Activated naive CD4-positive, alpha-beta T cell treated with anti-CD3 and anti-CD28 coated beads, Interleukin-2, amount 10 ng/mL, durations not matched to agents 7 days and 5 days (primary cell): Measurements from ENCODE around the gene CCR5.

Source experiments
- CTCF ChIA-PET: fragments of 350-600 bp; sonication (Branson Sonifier 250); formaldehyde crosslinking; loops from one replicate; lab custom pipeline; 2021; ENCODE audit warnings: antibody characterized with exemption; lab: Charles Lee
- DNase-seq: peaks from one replicate; pipeline ENCODE4 v3.0.0-alpha.2; 2020
- H3K27ac Mint-ChIP-seq: one replicate; pipeline ENCODE4 v1.8.0; 2021; ENCODE audit warnings: mild to moderate bottlenecking, moderate library complexity, mixed read lengths
- H3K27me3 Mint-ChIP-seq: one replicate; pipeline ENCODE4 v1.8.0; 2021; ENCODE audit warnings: mild to moderate bottlenecking, mixed read lengths
- H3K36me3 Mint-ChIP-seq: one replicate; pipeline ENCODE4 v1.8.0; 2021; ENCODE audit warnings: mixed read lengths
- H3K4me1 Mint-ChIP-seq: one replicate; pipeline ENCODE4 v1.8.0; 2021; ENCODE audit warnings: mixed read lengths
- H3K4me3 Mint-ChIP-seq: one replicate; pipeline ENCODE4 v1.8.0; 2021; ENCODE audit warnings: mild to moderate bottlenecking, moderate library complexity, mixed read lengths
- H3K9me3 Mint-ChIP-seq: one replicate; pipeline ENCODE4 v1.8.0; 2021; ENCODE audit warnings: mixed read lengths

The CCR5 gene

DNA sequence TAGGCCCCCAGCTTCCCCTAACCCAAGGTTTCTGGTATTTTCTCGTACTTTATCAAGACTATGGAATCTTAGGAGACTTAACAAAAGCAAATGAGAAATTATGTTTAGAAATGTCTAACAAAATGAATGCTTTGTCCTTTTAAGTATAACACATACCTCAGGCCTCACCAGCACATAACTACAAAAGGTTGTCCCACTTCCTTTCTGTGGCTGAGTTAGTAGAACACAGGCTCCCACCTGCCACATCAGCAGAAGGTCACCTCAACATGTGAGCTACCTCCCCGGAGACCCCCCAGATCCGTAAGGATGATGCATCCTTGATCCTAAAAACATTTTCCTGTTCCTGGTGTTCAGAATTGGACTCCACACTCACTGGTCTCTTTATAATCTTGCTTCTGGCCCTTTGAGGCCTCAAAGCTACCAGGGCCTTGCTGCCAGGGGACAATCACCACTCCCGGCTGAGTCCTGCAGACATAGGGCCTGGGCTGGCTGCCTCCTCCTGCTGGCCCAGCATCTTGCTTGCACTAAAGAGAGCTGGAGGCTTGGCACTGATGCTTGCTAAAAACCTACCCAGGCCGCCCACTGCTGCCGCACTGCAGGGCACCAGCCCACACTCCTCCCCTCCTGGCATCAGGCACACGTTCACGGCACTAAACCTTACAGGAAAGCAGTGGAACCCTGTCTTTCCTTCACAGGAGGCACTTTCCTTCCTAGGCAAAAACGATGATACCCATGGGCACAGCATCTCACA is 39.2 kb downstream of the CCR5 start:
- Mint-ChIP-seq H3K27ac (no peak overlapping the region), H3K9me3 (no peaks in the 10 kb centered on the region), H3K36me3 (peaks cover 21% of the 10 kb centered on the region), H3K27me3 (peaks cover 17% of the 10 kb centered on the region), H3K4me1 (peaks cover 48% of the 10 kb centered on the region), H3K4me3 (no peak overlapping the region)
- CTCF ChIA-PET, result no interaction called here
- DNase-seq, result no peak

GRCh38 chr3:46410669-46411068 is 39.9 kb downstream of the CCR5 start:
- H3K9me3 Mint-ChIP-seq, result no peaks in the 10 kb centered on the region
- peaks cover 12% of the 10 kb centered on the region for H3K27me3 Mint-ChIP-seq
- no peak overlapping the region for H3K4me3 Mint-ChIP-seq
- DNase-seq, result no peak
- CTCF ChIA-PET, result no interaction called here
- H3K27ac Mint-ChIP-seq, result no peak overlapping the region
- peaks cover 21% of the 10 kb centered on the region for H3K36me3 Mint-ChIP-seq
- peaks cover 43% of the 10 kb centered on the region for H3K4me1 Mint-ChIP-seq

- no peak overlapping the region for H3K4me3 Mint-ChIP-seq
- H3K9me3 Mint-ChIP-seq, result no peaks in the 10 kb centered on the region
- DNase-seq, result no peak
- H3K27ac Mint-ChIP-seq, result no peak overlapping the region
- H3K27me3 Mint-ChIP-seq, result peaks cover 9% of the 10 kb centered on the region
- CTCF ChIA-PET, result interaction anchor here (0.6 to 1.1 kb wide), 2 partner anchors 10 to 910 kb away, joined by 3 to 4 read pairs; no protein-coding TSS in a partner anchor
- H3K4me1 Mint-ChIP-seq, result peaks cover 43% of the 10 kb centered on the region
- peaks cover 21% of the 10 kb centered on the region for H3K36me3 Mint-ChIP-seq
Measured at GRCh38 chr3:46411271-46411670, 40.5 kb downstream of the CCR5 start.

GRCh38 chr3:46412786-46413298 is 42.1 kb downstream of the CCR5 start:
- Mint-ChIP-seq H3K27me3 (peaks cover 3% of the 10 kb centered on the region), H3K4me1 (peaks cover 31% of the 10 kb centered on the region), H3K36me3 (peaks cover 16% of the 10 kb centered on the region), H3K9me3 (no peaks in the 10 kb centered on the region), H3K4me3 (no peak overlapping the region), H3K27ac (no peak overlapping the region)
- CTCF ChIA-PET, result interaction anchor here (0.7 kb wide), 1 partner anchor 27 kb away, joined by 3 read pairs; no protein-coding TSS in a partner anchor
- DNase-seq, result no peak

- CTCF ChIA-PET, result interaction anchor here (1.3 kb wide), 1 partner anchor 36 kb away, joined by 5 read pairs; no protein-coding TSS in a partner anchor
- Mint-ChIP-seq H3K36me3 (peaks cover 7% of the 10 kb centered on the region), H3K27ac (no peak overlapping the region), H3K27me3 (peaks cover 3% of the 10 kb centered on the region), H3K9me3 (no peaks in the 10 kb centered on the region), H3K4me1 (peaks cover 19% of the 10 kb centered on the region), H3K4me3 (no peak overlapping the region)
- DNase-seq, result no peak
Measured at GRCh38 chr3:46413951-46414350, 43.2 kb downstream of the CCR5 start.

- CTCF ChIA-PET, result interaction anchor here (1.3 kb wide), 1 partner anchor 37 kb away, joined by 5 read pairs; no protein-coding TSS in a partner anchor
- Mint-ChIP-seq H3K9me3 (no peaks in the 10 kb centered on the region), H3K27me3 (peaks cover 3% of the 10 kb centered on the region), H3K4me1 (peaks cover 13% of the 10 kb centered on the region), H3K36me3 (peaks cover under 1% of the 10 kb centered on the region), H3K4me3 (no peak overlapping the region), H3K27ac (no peak overlapping the region)
- DNase-seq, result no peak
Measured at GRCh38 chr3:46414739-46415138, 44.0 kb downstream of the CCR5 start.

- DNase-seq, result no peak
- Mint-ChIP-seq H3K9me3 (no peaks in the 10 kb centered on the region), H3K4me3 (no peak overlapping the region), H3K36me3 (no peaks in the 10 kb centered on the region), H3K27ac (no peak overlapping the region), H3K27me3 (peaks cover 3% of the 10 kb centered on the region), H3K4me1 (peaks cover 7% of the 10 kb centered on the region)
- CTCF ChIA-PET, result interaction anchor here (0.8 kb wide), 1 partner anchor 9 kb away, joined by 3 read pairs; the partner anchor contains the start of genes CCR5AS and CCRL2
Measured at GRCh38 chr3:46416125-46416810, 45.5 kb downstream of the CCR5 start.

DNA sequence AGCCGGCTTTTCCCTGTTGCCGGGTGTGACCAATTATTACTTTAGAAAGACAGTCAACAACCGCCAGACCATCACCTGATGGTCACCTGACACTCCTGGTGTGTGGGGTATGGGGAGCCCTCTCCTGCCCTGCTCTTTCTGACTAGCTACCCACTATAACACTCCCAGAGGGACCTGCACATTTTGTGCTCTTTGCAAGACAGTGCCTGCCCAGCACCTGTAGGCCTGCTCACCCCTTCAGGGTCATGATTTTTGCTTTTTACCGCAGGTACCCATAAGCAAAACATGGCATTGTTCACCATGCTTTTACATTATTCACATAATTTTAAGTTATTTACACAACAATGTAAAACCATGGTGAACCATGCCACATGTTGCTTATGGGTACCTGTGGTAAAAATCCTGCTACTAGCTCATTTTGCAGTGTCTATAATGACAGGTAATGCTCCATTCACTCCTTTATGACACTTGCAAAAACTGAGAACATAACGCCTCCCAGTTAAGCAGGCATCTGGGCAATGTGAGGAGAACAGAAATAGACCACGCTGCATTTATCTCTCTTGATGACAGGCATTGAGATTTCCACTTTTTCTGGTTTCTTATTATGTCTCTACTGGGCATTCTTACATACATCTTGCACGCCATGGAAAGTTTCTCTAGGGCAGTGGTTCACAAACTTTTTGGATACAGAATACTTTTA is 46.2 kb downstream of the CCR5 start:
- H3K36me3 Mint-ChIP-seq, result no peaks in the 10 kb centered on the region
- no peak for DNase-seq
- peaks cover 3% of the 10 kb centered on the region for H3K27me3 Mint-ChIP-seq
- H3K9me3 Mint-ChIP-seq, result no peaks in the 10 kb centered on the region
- CTCF ChIA-PET, result interaction anchor here (0.8 kb wide), 1 partner anchor 10 kb away, joined by 3 read pairs; the partner anchor contains the start of genes CCR5AS and CCRL2
- H3K4me1 Mint-ChIP-seq, result peaks cover 7% of the 10 kb centered on the region
- no peak overlapping the region for H3K4me3 Mint-ChIP-seq
- no peak overlapping the region for H3K27ac Mint-ChIP-seq

- Mint-ChIP-seq H3K4me3 (no peak overlapping the region), H3K27me3 (peaks cover 7% of the 10 kb centered on the region), H3K4me1 (peaks cover 7% of the 10 kb centered on the region), H3K27ac (no peak overlapping the region), H3K9me3 (no peaks in the 10 kb centered on the region), H3K36me3 (no peaks in the 10 kb centered on the region)
- no peak for DNase-seq
- CTCF ChIA-PET, result no interaction called here
Measured at GRCh38 chr3:46417841-46418611, 47.3 kb downstream of the CCR5 start.

DNA sequence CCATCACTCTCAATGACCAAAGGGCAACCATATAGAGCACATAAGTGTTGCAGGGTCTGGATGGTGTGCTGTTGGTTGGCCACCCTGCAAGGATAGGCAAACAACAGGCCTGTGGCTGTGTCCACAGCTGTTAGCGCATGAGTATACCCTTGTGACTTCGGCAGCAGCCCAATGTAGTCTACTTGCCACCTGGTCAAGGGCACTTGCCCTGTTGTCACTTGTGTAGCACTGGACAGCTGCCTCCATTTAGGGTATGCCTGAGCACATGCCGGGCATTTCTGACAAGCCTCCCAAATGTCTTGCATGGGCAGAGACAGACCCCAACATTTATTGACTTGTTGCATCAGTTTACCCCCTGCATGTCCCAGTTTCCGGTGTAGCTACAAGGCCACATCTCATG is 49.1 kb downstream of the CCR5 start:
- CTCF ChIA-PET, result interaction anchor here (0.9 to 1.1 kb wide), 2 partner anchors 42 to 211 kb away, joined by 3 read pairs; no protein-coding TSS in a partner anchor
- Mint-ChIP-seq H3K27ac (no peak overlapping the region), H3K27me3 (peaks cover 11% of the 10 kb centered on the region), H3K36me3 (no peaks in the 10 kb centered on the region), H3K9me3 (no peaks in the 10 kb centered on the region), H3K4me1 (peaks cover 7% of the 10 kb centered on the region), H3K4me3 (no peak overlapping the region)
- no peak for DNase-seq

GRCh38 chr3:46420931-46421330 is 50.2 kb downstream of the CCR5 start:
- H3K36me3 Mint-ChIP-seq, result no peaks in the 10 kb centered on the region
- no peaks in the 10 kb centered on the region for H3K9me3 Mint-ChIP-seq
- H3K4me1 Mint-ChIP-seq, result peaks cover 8% of the 10 kb centered on the region
- CTCF ChIA-PET, result interaction anchor here (0.8 to 1.1 kb wide), 2 partner anchors 9 to 210 kb away, joined by 3 read pairs; no protein-coding TSS in a partner anchor
- H3K27me3 Mint-ChIP-seq, result peaks cover 11% of the 10 kb centered on the region
- H3K4me3 Mint-ChIP-seq, result no peak overlapping the region
- no peak for DNase-seq
- no peak overlapping the region for H3K27ac Mint-ChIP-seq

GRCh38 chr3:46422617-46423016 is 51.9 kb downstream of the CCR5 start:
- H3K27ac Mint-ChIP-seq, result no peak overlapping the region
- peaks cover 17% of the 10 kb centered on the region for H3K4me1 Mint-ChIP-seq
- H3K27me3 Mint-ChIP-seq, result peaks cover 11% of the 10 kb centered on the region
- no peaks in the 10 kb centered on the region for H3K36me3 Mint-ChIP-seq
- CTCF ChIA-PET, result no interaction called here
- no peaks in the 10 kb centered on the region for H3K9me3 Mint-ChIP-seq
- no peak for DNase-seq
- no peak overlapping the region for H3K4me3 Mint-ChIP-seq

DNA sequence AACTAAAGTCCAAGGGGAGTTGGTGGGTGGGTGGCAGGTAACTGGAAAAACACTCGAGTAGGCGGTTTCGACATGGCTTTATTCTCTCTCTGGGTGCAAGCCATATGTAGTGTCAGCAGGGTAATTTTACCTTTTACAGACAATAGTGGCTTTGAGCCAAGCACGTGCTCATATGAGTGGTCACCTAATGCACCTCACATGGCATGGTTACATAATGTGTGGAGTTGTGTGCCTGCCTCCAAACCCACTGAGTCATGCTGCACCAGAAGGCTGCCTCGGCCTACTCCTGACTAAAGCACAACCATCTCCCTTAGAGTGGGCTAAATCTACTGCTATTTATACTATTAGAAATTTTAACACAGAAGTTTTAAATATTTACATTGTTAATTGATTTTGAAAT is 52.8 kb downstream of the CCR5 start:
- DNase-seq, result no peak
- Mint-ChIP-seq H3K27ac (no peak overlapping the region), H3K4me1 (peaks cover 17% of the 10 kb centered on the region), H3K4me3 (no peak overlapping the region), H3K9me3 (no peaks in the 10 kb centered on the region), H3K27me3 (peaks cover 11% of the 10 kb centered on the region), H3K36me3 (no peaks in the 10 kb centered on the region)
- CTCF ChIA-PET, result interaction anchor here (1.1 kb wide), 1 partner anchor 135 kb away, joined by 3 read pairs; no protein-coding TSS in a partner anchor
